Vagina (tissue), 2 donors: ENCODE data around the gene HBE1.
"Not testable (repeated sequence)": the region's sequence is repeated elsewhere in the genome, so short reads cannot be mapped to it uniquely, and the experiment has no call there.

Experiments
- POLR2A ChIP-seq, 2 donors: fragments of 450-650 bp; IDR thresholded peaks; one replicate each; pipeline ENCODE4 v1.6.1; 2017; ENCODE audit warnings: antibody characterized with exemption in 2 of 2, mild to moderate bottlenecking in 2 of 2, moderate library complexity in 2 of 2
- TF ChIP-seq, protein P1 (sequence below), 3 experiments: fragments of 450-650 bp in 2 of 3; fragments of 200-600 bp in 1 of 3; sonication (generic) in 1 of 3; IDR thresholded peaks; one replicate each; pipeline ENCODE4 v1.5.1; 2017 to 2019; ENCODE audit warnings: antibody characterized with exemption in 3 of 3, mild to moderate bottlenecking in 2 of 3, moderate library complexity in 2 of 3

DNA sequence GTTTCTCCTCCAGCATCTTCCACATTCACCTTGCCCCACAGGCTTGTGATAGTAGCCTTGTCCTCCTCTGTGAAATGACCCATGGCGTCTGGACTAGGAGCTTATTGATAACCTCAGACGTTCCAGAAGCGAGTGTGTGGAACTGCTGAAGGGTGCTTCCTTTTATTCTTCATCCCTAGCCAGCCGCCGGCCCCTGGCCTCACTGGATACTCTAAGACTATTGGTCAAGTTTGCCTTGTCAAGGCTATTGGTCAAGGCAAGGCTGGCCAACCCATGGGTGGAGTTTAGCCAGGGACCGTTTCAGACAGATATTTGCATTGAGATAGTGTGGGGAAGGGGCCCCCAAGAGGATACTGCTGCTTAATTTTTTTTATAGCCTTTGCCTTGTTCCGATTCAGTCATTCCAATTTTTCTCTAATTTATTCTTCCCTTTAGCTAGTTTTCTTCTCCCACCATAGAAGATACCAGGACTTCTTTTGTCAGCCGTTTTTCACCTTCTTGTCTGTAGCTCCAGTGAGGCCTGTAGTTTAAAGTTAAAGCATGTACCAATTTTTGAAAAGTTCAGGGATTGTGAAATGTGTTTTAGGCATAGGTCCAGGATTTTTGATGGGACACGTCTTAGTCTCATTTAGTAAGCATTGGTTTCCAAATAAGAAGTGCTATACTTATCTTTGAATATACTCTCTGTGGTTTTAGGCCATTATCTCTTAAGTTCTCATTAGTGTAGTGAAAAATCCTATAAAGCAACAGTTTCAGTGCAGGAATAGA, 14.9 kb downstream of the HBE1 start, which contains the start of gene HBG2:
- not testable (repeated sequence) for TF ChIP-seq POLR2A (IDR thresholded peaks at IDR 0.05)
- TF ChIP-seq, protein P1, sequence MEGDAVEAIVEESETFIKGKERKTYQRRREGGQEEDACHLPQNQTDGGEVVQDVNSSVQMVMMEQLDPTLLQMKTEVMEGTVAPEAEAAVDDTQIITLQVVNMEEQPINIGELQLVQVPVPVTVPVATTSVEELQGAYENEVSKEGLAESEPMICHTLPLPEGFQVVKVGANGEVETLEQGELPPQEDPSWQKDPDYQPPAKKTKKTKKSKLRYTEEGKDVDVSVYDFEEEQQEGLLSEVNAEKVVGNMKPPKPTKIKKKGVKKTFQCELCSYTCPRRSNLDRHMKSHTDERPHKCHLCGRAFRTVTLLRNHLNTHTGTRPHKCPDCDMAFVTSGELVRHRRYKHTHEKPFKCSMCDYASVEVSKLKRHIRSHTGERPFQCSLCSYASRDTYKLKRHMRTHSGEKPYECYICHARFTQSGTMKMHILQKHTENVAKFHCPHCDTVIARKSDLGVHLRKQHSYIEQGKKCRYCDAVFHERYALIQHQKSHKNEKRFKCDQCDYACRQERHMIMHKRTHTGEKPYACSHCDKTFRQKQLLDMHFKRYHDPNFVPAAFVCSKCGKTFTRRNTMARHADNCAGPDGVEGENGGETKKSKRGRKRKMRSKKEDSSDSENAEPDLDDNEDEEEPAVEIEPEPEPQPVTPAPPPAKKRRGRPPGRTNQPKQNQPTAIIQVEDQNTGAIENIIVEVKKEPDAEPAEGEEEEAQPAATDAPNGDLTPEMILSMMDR (IDR thresholded peaks at IDR 0.05), result not testable (repeated sequence)
